ENCODE results near the gene ATP8B4. TPM values are rescaled to one million over a fixed set of nuclear protein-coding genes. Genes with fewer than 3 reads are reported as not detected.

ATP8B4 gene
- total RNA-seq, 4 donors from 2014 or later: 11.8 to 18.2 (median 13.4) TPM

GRCh38 chr15:50123861-50124557, 5.0 kb upstream of the ATP8B4 start:
- WGBS, 2 donors: 86 to 87% methylated on average over 4 of the region's 4 CpGs

GRCh38 chr15:50120729-50121128, 1.7 kb upstream of the ATP8B4 start:
- H3K27ac ChIP-seq: no peak overlapping the region
- no peak overlapping the region for H3K4me3 ChIP-seq
- TF ChIP-seq EP300 (IDR thresholded peaks at IDR 0.05): no peak
- no peak for TF ChIP-seq POLR2A (IDR thresholded peaks at IDR 0.05)
- no peak for TF ChIP-seq CTCF (IDR thresholded peaks at IDR 0.05)
- no peaks in the 10 kb centered on the region for H3K4me1 ChIP-seq
- H3K9me3 ChIP-seq: peaks cover 0 to 11% (median 0%) of the 10 kb centered on the region in 4 donors
- H3K27me3 ChIP-seq: no peaks in the 10 kb centered on the region
- DNase-seq (ENCODE audit: low spot score in 2 of 2): no peak
- H3K36me3 ChIP-seq: no peaks in the 10 kb centered on the region

More at GRCh38 chr15:50123861-50124557, 5.0 kb upstream of the ATP8B4 start:
- Histone ChIP-seq H3K36me3 (no peaks in the 10 kb centered on the region), H3K4me1 (no peaks in the 10 kb centered on the region), H3K4me3 (no peak overlapping the region), H3K9me3 (peaks cover 0 to 11% (median 0%) of the 10 kb centered on the region in 4 donors), H3K27ac (no peak overlapping the region), H3K27me3 (no peaks in the 10 kb centered on the region)
- no peak for TF ChIP-seq EP300 (IDR thresholded peaks at IDR 0.05)
- no peak for TF ChIP-seq POLR2A (IDR thresholded peaks at IDR 0.05)
- TF ChIP-seq CTCF (IDR thresholded peaks at IDR 0.05): no peak
- DNase-seq (ENCODE audit: low spot score in 2 of 2): no peak

- DNase-seq (ENCODE audit: low spot score in 2 of 2): no peak
- no peak overlapping the region for H3K27ac ChIP-seq
- H3K27me3 ChIP-seq: no peaks in the 10 kb centered on the region
- H3K4me1 ChIP-seq: no peaks in the 10 kb centered on the region
- H3K4me3 ChIP-seq: no peak overlapping the region
- TF ChIP-seq CTCF (IDR thresholded peaks at IDR 0.05): no peak
- no peak for TF ChIP-seq EP300 (IDR thresholded peaks at IDR 0.05)
- no peak for TF ChIP-seq POLR2A (IDR thresholded peaks at IDR 0.05)
- H3K9me3 ChIP-seq: no peaks in the 10 kb centered on the region
- H3K36me3 ChIP-seq: no peaks in the 10 kb centered on the region
These were observed 1.5 kb downstream of the ATP8B4 start for GRCh38 chr15:50117431-50118027.

GRCh38 chr15:50116477-50116876, 2.6 kb downstream of the ATP8B4 start:
- no peaks in the 10 kb centered on the region for H3K4me1 ChIP-seq
- no peak overlapping the region for H3K27ac ChIP-seq
- H3K27me3 ChIP-seq: no peaks in the 10 kb centered on the region
- no peak for DNase-seq (ENCODE audit: low spot score in 2 of 2)
- no peaks in the 10 kb centered on the region for H3K36me3 ChIP-seq
- H3K9me3 ChIP-seq: no peaks in the 10 kb centered on the region
- 42 to 44% methylated on average over 3 of the region's 3 CpGs for WGBS, 2 donors
- TF ChIP-seq CTCF (IDR thresholded peaks at IDR 0.05) (no peak), EP300 (IDR thresholded peaks at IDR 0.05) (no peak), POLR2A (IDR thresholded peaks at IDR 0.05) (no peak)
- no peak overlapping the region for H3K4me3 ChIP-seq

GRCh38 chr15:50113992-50114780, 4.8 kb downstream of the ATP8B4 start:
- Histone ChIP-seq H3K4me3 (peak overlapping the region in 1 of 4 donors; percentile 36), H3K9me3 (no peaks in the 10 kb centered on the region), H3K27me3 (no peaks in the 10 kb centered on the region), H3K36me3 (no peaks in the 10 kb centered on the region), H3K4me1 (peaks cover 0 to 8% (median 0%) of the 10 kb centered on the region in 4 donors), H3K27ac (no peak overlapping the region)
- TF ChIP-seq CTCF (IDR thresholded peaks at IDR 0.05) (no peak), EP300 (IDR thresholded peaks at IDR 0.05) (peak in 1 of 2 donors; percentile 83), POLR2A (IDR thresholded peaks at IDR 0.05) (no peak)
- peak in 1 of 2 donors; percentile 35 for DNase-seq (ENCODE audit: low spot score in 2 of 2)
- WGBS, 2 donors: 72 to 73% methylated on average over 4 of the region's 4 CpGs

All from tibial nerve (tissue), 4 donors.